Activated T-cell treated with anti-CD3 and anti-CD28 coated beads for 4 hours (primary cell): ENCODE results near the gene MAPKAPK2.

Experiments used
- DNase-seq: peaks from one replicate; pipeline ENCODE4 v3.0.0-alpha.2; 2020

The MAPKAPK2 gene

GRCh38 chr1:206723805-206724472, 39.2 kb downstream of the MAPKAPK2 start:
- no peak for DNase-seq

GRCh38 chr1:206725109-206725963, 40.6 kb downstream of the MAPKAPK2 start:
- peak; percentile 48 for DNase-seq

GRCh38 chr1:206727981-206728696, 43.4 kb downstream of the MAPKAPK2 start:
- no peak for DNase-seq

- DNase-seq: no peak
Observed at GRCh38 chr1:206728697-206728987, 43.9 kb downstream of the MAPKAPK2 start.

- DNase-seq: no peak
Observed at GRCh38 chr1:206729050-206729449, 44.3 kb downstream of the MAPKAPK2 start.

GRCh38 chr1:206729507-206729906, 44.8 kb downstream of the MAPKAPK2 start:
- DNase-seq: no peak

GRCh38 chr1:206732508-206732907, 47.8 kb downstream of the MAPKAPK2 start:
- DNase-seq: no peak

- no peak for DNase-seq
Observed at GRCh38 chr1:206732992-206733391, 48.3 kb downstream of the MAPKAPK2 start.

GRCh38 chr1:206734499-206735142, 49.9 kb downstream of the MAPKAPK2 start:
- peak; percentile 81 for DNase-seq

GRCh38 chr1:206735553-206736031, 50.9 kb downstream of the MAPKAPK2 start:
- no peak for DNase-seq

GRCh38 chr1:206736878-206737728, 52.4 kb downstream of the MAPKAPK2 start:
- peak; percentile 29 for DNase-seq

GRCh38 chr1:206737729-206738201, 53.1 kb downstream of the MAPKAPK2 start:
- no peak for DNase-seq

- no peak for DNase-seq
Observed at GRCh38 chr1:206738370-206739366, 54.0 kb downstream of the MAPKAPK2 start.

GRCh38 chr1:206739411-206740076, 54.8 kb downstream of the MAPKAPK2 start:
- DNase-seq: no peak

GRCh38 chr1:206741142-206741701, 56.5 kb downstream of the MAPKAPK2 start:
- no peak for DNase-seq

- no peak for DNase-seq
Observed at GRCh38 chr1:206742719-206743383, 58.1 kb downstream of the MAPKAPK2 start.

- DNase-seq: no peak
Observed at GRCh38 chr1:206744683-206745082, 60.0 kb downstream of the MAPKAPK2 start.

- DNase-seq: no peak
Observed at GRCh38 chr1:206745301-206745700, 60.6 kb downstream of the MAPKAPK2 start.
